SU-DHL-6 (cell line): ENCODE measurements around the gene IVD.

ENCODE experiments used
- CTCF ChIP-seq: fragments of 200-600 bp; sonication (generic); IDR thresholded peaks from one replicate; pipeline ENCODE4 v1.5.1; 2017; ENCODE audit warnings: antibody characterized with exemption, mild to moderate bottlenecking, low read length, moderate library complexity; ENCODE audit not compliant: insufficient read depth, poor library complexity, severe bottlenecking
- EZH2phosphoT487 ChIP-seq: fragments of 200-600 bp; sonication (generic), shearing (Covaris generic); conservative IDR thresholded peaks from 2 replicates; pipeline ENCODE4 v1.6.1; 2018; ENCODE audit warnings: mild to moderate bottlenecking, antibody characterized with exemption, low read length, moderate library complexity, mixed read lengths

DNA sequence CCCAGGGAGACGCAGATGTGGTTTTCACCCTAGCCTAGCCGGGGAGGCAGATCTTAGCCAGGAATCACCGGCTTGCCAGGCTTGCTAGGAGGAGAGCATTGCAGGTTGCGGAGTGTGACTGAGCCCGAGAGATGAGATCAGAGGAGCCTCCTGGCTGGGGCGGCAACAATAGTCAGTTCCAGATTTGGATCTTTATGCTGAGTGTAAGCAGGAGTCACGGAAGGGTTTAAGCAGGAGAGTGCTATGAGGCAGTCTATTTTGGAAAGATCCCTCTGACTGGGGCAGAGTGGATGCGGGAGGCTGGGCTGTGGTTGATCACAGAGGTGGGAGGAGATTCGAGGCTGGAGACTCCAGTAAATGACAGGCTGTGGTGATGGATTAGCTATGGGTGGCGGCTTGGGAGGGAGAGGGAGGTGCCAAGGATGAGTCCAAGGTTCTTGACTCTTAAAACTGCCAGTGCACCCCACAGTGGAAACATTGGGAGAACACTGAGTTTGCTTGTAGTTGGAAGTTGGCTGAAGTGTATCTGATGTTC is 24.7 kb downstream of the IVD start:
- TF ChIP-seq CTCF, result no peak
- no peak for TF ChIP-seq EZH2phosphoT487
